CD14-positive monocyte (primary cell): ENCODE results near the gene SNX9. TPM values are rescaled to one million over a fixed set of nuclear protein-coding genes. Genes with fewer than 3 reads are reported as not detected.

Experiments
- DNase-seq, 3 donors: peaks; one replicate each; pipeline ENCODE4 v3.0.0-alpha.2; 2011 to 2022
- H2AFZ ChIP-seq: 2 replicates; pipeline ENCODE4 v1.6.0; 2012; ENCODE audit warnings: mild to moderate bottlenecking, low read depth, low read length, inconsistent platforms; ENCODE audit not compliant: insufficient read depth, poor library complexity, severe bottlenecking
- H3K27ac ChIP-seq, 2 donors: 1 replicate in 1 of 2; 2 replicates in 1 of 2; pipeline ENCODE4 v1.5.1; 2012 to 2013; ENCODE audit warnings: low read length in 2 of 2, control low read depth in 1 of 2, inconsistent platforms in 1 of 2, low read depth in 1 of 2, mild to moderate bottlenecking in 1 of 2
- H3K27me3 ChIP-seq, 2 donors: one replicate each; pipeline versions ENCODE4 v1.6.0 to v1.6.1; 2011 to 2013; ENCODE audit warnings: low read length in 2 of 2; ENCODE audit not compliant: control insufficient read depth in 2 of 2, insufficient read depth in 2 of 2
- H3K36me3 ChIP-seq, 2 donors: replicated peaks in 1 of 2; 1 replicate in 1 of 2; 2 replicates in 1 of 2; pipeline versions ENCODE4 v1.5.1 to v1.6.1; 2012 to 2013; ENCODE audit warnings: low read length in 2 of 2, control low read depth in 1 of 2, inconsistent platforms in 1 of 2, mild to moderate bottlenecking in 1 of 2; ENCODE audit not compliant: insufficient read depth in 2 of 2, control insufficient read depth in 1 of 2
- H3K4me1 ChIP-seq, 2 donors: 1 replicate in 1 of 2; 2 replicates in 1 of 2; pipeline versions ENCODE4 v1.5.1 to v1.6.1; 2012 to 2013; ENCODE audit warnings: low read length in 2 of 2, control low read depth in 1 of 2, inconsistent platforms in 1 of 2, mild to moderate bottlenecking in 1 of 2, moderate library complexity in 1 of 2; ENCODE audit not compliant: insufficient read depth in 2 of 2, control insufficient read depth in 1 of 2
- H3K4me2 ChIP-seq: replicated peaks from 2 replicates; pipeline ENCODE3; 2012; ENCODE audit warnings: low read length, moderate library complexity, mild to moderate bottlenecking; ENCODE audit not compliant: poor library complexity, severe bottlenecking; ENCODE audit errors: extremely low read depth
- H3K4me3 ChIP-seq, 3 experiments: fragments of 200-600 bp in 1 of 3; sonication (generic) in 1 of 3; replicated peaks in 1 of 3; 1 replicate in 2 of 3; 2 replicates in 1 of 3; pipeline ENCODE4 v1.5.1; 2011 to 2013; ENCODE audit warnings: low read length in 3 of 3, mild to moderate bottlenecking in 3 of 3, control low read depth in 2 of 3, low read depth in 2 of 3, inconsistent platforms in 1 of 3, moderate library complexity in 1 of 3
- H3K79me2 ChIP-seq: 2 replicates; pipeline ENCODE4 v1.6.0; 2012; ENCODE audit warnings: mild to moderate bottlenecking, control low read depth, inconsistent platforms, low read length, moderate library complexity; ENCODE audit not compliant: insufficient read depth
- H3K9ac ChIP-seq: 2 replicates; pipeline ENCODE4 v1.6.0; 2017; ENCODE audit warnings: low read length, mild to moderate bottlenecking; ENCODE audit not compliant: insufficient read depth, poor library complexity, severe bottlenecking
- H3K9me3 ChIP-seq, 2 donors: replicated peaks in 1 of 2; 1 replicate in 1 of 2; 2 replicates in 1 of 2; pipeline versions ENCODE4 v1.5.1 to v1.6.1; 2012 to 2013; ENCODE audit warnings: low read length in 2 of 2, control low read depth in 1 of 2; ENCODE audit not compliant: control insufficient read depth in 1 of 2, insufficient read depth in 1 of 2
- H4K20me1 ChIP-seq: 2 replicates; pipeline ENCODE4 v1.6.0; 2012; ENCODE audit warnings: mild to moderate bottlenecking, low read length, control low read depth, moderate library complexity; ENCODE audit not compliant: insufficient read depth
- H3K27ac Mint-ChIP-seq, 7 donors: one replicate each; pipeline ENCODE4 v1.8.0; 2020; ENCODE audit warnings: mild to moderate bottlenecking in 7 of 7, mixed read lengths in 7 of 7, moderate library complexity in 6 of 7, inconsistent platforms in 2 of 7
- H3K27me3 Mint-ChIP-seq, 3 donors: one replicate each; pipeline ENCODE4 v1.8.0; 2021 to 2022; ENCODE audit warnings: low read depth in 3 of 3, mild to moderate bottlenecking in 3 of 3, mixed read lengths in 3 of 3, moderate library complexity in 3 of 3, inconsistent platforms in 1 of 3
- H3K36me3 Mint-ChIP-seq, 2 donors: one replicate each; pipeline ENCODE4 v1.8.0; 2020; ENCODE audit warnings: mixed read lengths in 2 of 2, inconsistent platforms in 1 of 2, mild to moderate bottlenecking in 1 of 2
- H3K4me1 Mint-ChIP-seq: one replicate; pipeline ENCODE4 v1.8.0; 2020; ENCODE audit warnings: mild to moderate bottlenecking, mixed read lengths
- H3K4me3 Mint-ChIP-seq, 2 donors: one replicate each; pipeline ENCODE4 v1.8.0; 2020; ENCODE audit warnings: mild to moderate bottlenecking in 2 of 2, mixed read lengths in 2 of 2, moderate library complexity in 1 of 2
- H3K9me3 Mint-ChIP-seq, 7 donors: one replicate each; pipeline ENCODE4 v1.8.0; 2020 to 2022; ENCODE audit warnings: mixed read lengths in 7 of 7, mild to moderate bottlenecking in 6 of 7, moderate library complexity in 6 of 7, inconsistent platforms in 2 of 7
- CTCF ChIP-seq: fragments of 200-600 bp; IDR thresholded peaks from one replicate; pipeline ENCODE4 v1.8.0; 2022; ENCODE audit warnings: antibody characterized with exemption, mild to moderate bottlenecking
- WGBS: methylation state at CpG from one replicate; pipeline ENCODE4 v1.1.5; 2013; ENCODE audit warnings: missing lambda C conversion rate; ENCODE audit not compliant: insufficient coverage; 5-methylcytosine and 5-hydroxymethylcytosine counted together
- intact Hi-C, 2 donors: fragments of 100-400 bp; cut with micrococcal nuclease; formaldehyde crosslinking; loops; one replicate each; pipeline versions ENCODE4 v1.15.0 to v1.15.1; 2023
- polyA plus RNA-seq, 3 donors: library from polyadenylated mRNA; depleted of rRNA in 1 of 3; unstranded in 2 of 3; stranded (reverse) in 1 of 3; fragments of 300-500 nt in 2 of 3; fragments of >200 nt in 1 of 3; fragmentation: Illumina TruSeq in 2 of 3; gene quantifications; 1 replicate in 2 of 3; 2 replicates in 1 of 3; pipeline ENCODE4 v1.2.3, GENCODE V29; 2012 to 2021

SNX9 gene
- polyA plus RNA-seq, 3 donors: 5.5 to 8.1 (median 7.2) TPM

- no peaks in the 10 kb centered on the region for H3K36me3 ChIP-seq
- no peaks in the 10 kb centered on the region for H3K4me1 ChIP-seq
- Mint-ChIP-seq H3K36me3 (peaks cover 9% of the 10 kb centered on the region in 2 donors), H3K4me3 (no peak overlapping the region), H3K9me3 (peaks cover 0 to 7% (median 4%) of the 10 kb centered on the region in 7 donors), H3K4me1 (peaks cover 5% of the 10 kb centered on the region), H3K27me3 (peaks cover 0 to 2% (median 2%) of the 10 kb centered on the region in 3 donors), H3K27ac (peak overlapping the region in 2 of 7 donors; percentile 16 to 46)
- peaks cover 57% of the 10 kb centered on the region for H4K20me1 ChIP-seq
- no peak overlapping the region for H3K9ac ChIP-seq
- H3K4me3 ChIP-seq: no peak overlapping the region
- no peak for TF ChIP-seq CTCF
- WGBS: 100% methylated on average over 3 of the region's 5 CpGs
- intact Hi-C loops: loop anchor here in 1 of 2 donors (5.0 kb wide), 1 partner anchor 33 kb away; no protein-coding TSS in a partner anchor
- H2AFZ ChIP-seq: no peak overlapping the region
- H3K27ac ChIP-seq: no peak overlapping the region
- no peak for DNase-seq
- H3K4me2 ChIP-seq: no peak overlapping the region
- H3K79me2 ChIP-seq: peaks cover 10% of the 10 kb centered on the region
- H3K27me3 ChIP-seq: no peaks in the 10 kb centered on the region
- no peaks in the 10 kb centered on the region for H3K9me3 ChIP-seq
Measured at GRCh38 chr6:157839606-157840005, 16.6 kb downstream of the SNX9 start.

- peaks cover 5% of the 10 kb centered on the region for H3K4me1 Mint-ChIP-seq
Measured at GRCh38 chr6:157840261-157840660, 17.2 kb downstream of the SNX9 start.

More at GRCh38 chr6:157840261-157840660, 17.2 kb downstream of the SNX9 start:
- Mint-ChIP-seq H3K36me3 (peaks cover 9% of the 10 kb centered on the region in 2 donors), H3K9me3 (peaks cover 0 to 6% (median 4%) of the 10 kb centered on the region in 7 donors), H3K27me3 (peaks cover 0 to 2% (median 2%) of the 10 kb centered on the region in 3 donors), H3K27ac (peak overlapping the region in 1 of 7 donors; percentile 3), H3K4me3 (no peak overlapping the region)
- no peak for TF ChIP-seq CTCF
- H3K27me3 ChIP-seq: no peaks in the 10 kb centered on the region
- no peak for DNase-seq
- no peak overlapping the region for H2AFZ ChIP-seq
- no peaks in the 10 kb centered on the region for H3K36me3 ChIP-seq
- peaks cover 54% of the 10 kb centered on the region for H4K20me1 ChIP-seq
- no peak overlapping the region for H3K4me2 ChIP-seq
- no peak overlapping the region for H3K9ac ChIP-seq
- no peak overlapping the region for H3K27ac ChIP-seq
- intact Hi-C loops: no loop called here
- H3K9me3 ChIP-seq: no peaks in the 10 kb centered on the region
- H3K4me1 ChIP-seq: no peaks in the 10 kb centered on the region
- H3K4me3 ChIP-seq: no peak overlapping the region
- H3K79me2 ChIP-seq: peaks cover 10% of the 10 kb centered on the region
- 80% methylated on average over 1 of the region's 2 CpGs for WGBS
